Left renal pelvis (tissue), 4 donors: ENCODE results near the gene HNF1B. TPM values are rescaled to one million over a fixed set of nuclear protein-coding genes. Genes with fewer than 3 reads are reported as not detected.

ENCODE experiments used
- DNase-seq, 4 donors: peaks; one replicate each; pipeline ENCODE4 v3.0.0-alpha.2; 2013; ENCODE audit warnings: low read depth in 4 of 4, low spot score in 3 of 4
- polyA plus RNA-seq, 4 donors: library from polyadenylated mRNA; unstranded; fragments of 120-200 nt; gene quantifications; one replicate each; pipeline ENCODE4 v1.2.1, GENCODE V29; 2013; ENCODE audit not compliant: insufficient read length in 4 of 4

Gene HNF1B
- polyA plus RNA-seq, 4 donors, result 1.5 to 122 (median 114) TPM

DNA sequence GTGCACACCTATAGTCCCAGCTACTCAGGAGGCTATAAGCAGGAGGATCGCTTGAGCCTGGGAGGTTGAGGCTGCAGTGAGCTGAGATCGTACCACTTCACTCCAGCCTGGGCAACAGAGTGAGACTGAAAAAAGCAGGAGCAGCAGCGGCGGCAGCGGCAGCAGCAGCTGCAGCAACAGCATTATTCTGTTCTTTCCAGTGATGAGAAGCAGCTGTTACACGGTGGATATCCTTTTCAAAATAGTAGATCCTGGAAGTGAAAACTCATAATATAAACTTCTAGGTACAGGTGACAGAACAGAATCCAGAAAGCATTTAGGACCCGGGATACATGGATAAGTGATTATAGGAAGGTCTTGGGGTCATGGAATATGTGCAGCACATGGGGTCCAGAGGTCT, 17.8 kb upstream of the HNF1B start:
- no peak for DNase-seq

DNA sequence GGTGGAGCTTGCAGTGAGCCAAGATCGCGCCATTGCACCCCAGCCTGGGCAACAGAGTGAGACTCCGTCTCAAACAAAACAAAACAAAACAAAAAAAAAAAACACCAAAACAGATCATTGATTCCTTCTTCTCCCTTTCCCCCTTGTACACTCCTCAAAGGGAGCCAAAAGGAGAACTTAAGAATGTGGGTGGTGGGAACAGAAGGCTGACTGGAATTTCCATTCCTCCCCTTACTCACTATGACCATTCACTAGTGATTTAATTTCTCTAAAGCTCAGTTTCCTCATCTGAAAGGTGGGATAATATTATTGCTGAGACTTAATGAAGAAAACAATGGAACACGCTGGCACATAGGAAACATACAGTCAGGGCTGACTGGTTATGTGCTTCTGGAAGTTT, 17.1 kb upstream of the HNF1B start:
- DNase-seq, result no peak

DNA sequence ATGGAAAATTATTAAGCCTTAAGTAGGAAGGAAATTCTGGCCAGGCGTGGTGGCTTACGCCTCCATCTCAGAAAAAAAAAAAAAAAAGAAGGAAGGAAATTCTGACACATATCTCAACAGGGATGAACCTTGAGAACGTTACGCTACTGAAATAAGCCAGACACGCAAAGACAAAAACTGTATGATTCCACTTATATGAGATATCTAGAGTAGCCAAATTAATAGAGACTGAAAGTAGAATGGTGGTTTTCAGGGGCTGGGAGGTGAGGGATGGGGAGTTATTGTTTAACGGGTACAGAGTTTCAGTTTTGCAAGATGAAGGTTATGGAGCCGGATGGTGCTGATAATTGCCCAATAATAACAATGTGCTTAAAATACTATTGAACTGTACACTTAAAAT, 16.2 kb upstream of the HNF1B start:
- DNase-seq, result no peak

- DNase-seq, result no peak
These were observed 14.3 kb upstream of the HNF1B start for GRCh38 chr17:37759014-37759637.

DNA sequence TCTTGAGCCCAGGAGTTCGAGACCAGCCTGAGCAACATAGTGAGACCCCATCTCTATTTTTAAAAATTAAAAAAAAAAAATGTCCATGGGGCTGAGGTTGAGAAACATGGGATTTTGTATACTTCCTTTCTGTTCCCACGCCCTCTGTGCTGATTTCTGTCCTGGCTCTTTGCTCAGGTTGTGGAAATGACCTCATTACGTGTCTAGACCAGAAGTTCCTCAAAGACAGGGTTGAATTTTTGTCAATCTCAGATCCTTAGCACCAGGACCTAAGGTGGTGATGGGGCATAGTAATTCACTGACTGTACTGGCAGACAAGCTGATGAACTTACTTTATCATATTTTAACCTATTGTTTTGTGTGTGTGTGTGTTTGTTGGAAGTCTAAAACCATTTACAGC, 11.2 kb upstream of the HNF1B start:
- DNase-seq, result no peak

GRCh38 chr17:37755455-37755854, 10.6 kb upstream of the HNF1B start:
- DNase-seq, result no peak

DNA sequence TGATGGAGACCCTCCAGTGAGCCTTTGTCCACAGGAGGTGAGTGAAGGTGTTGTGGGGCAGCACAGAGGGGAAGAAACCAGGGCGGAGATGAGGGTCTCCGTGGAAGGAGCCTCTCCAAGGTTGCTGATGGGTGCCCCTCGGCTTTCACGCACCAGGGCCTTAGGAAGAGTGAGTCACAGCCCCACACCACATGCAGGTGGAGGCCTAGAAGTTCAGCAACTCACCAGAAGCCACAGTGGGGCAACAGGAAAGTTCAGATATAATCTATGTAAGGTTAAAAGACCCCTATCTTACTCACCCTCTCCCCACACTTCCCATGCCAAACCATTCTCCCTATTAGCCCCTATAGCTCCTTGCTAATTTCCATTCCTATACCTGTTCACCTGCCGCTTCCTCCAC, 9.5 kb upstream of the HNF1B start:
- DNase-seq, result no peak

GRCh38 chr17:37752482-37752881, 7.6 kb upstream of the HNF1B start:
- DNase-seq, result no peak

- no peak for DNase-seq
These were observed 6.1 kb upstream of the HNF1B start for GRCh38 chr17:37750768-37751475.

GRCh38 chr17:37750292-37750691, 5.4 kb upstream of the HNF1B start:
- no peak for DNase-seq

DNA sequence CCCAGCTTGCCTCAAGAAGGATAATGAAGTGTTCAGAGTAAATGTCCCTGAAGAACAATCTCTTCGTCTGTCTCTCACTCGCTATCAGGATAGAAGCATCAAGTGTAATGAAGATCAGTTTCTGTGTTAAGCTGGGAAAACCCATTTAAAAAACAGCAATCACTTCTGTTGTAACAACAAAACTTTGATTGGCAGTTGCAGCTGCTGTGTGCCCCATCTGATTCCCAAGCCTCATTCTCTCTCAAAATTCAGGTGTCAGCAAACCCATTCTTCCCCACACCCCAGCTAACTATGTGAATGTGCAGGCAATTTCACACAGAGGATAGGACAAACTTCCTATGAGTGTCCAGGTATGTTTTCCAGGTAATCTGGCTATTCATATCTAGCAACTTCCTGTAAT, 2.4 kb upstream of the HNF1B start:
- no peak for DNase-seq

DNA sequence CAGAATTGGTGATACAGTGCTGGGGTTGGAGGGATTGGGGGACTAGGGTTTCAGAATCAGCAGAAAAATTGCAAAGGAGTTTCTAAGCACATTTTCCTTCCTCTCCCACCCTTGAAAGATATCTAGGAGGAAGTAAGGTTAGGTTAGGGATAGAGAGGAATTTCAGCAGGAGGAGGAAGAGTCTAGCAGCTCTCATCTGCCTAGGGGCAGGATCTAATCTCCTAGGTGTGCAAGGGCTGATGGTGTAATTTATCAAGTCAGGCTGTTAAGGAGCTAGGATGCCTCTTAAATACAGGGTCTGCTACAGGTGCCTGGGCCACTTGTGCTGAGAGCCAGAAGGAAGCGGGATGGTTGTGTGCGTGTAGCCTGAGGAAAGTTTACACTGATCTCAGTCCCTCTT, 1.8 kb upstream of the HNF1B start:
- no peak for DNase-seq

DNA sequence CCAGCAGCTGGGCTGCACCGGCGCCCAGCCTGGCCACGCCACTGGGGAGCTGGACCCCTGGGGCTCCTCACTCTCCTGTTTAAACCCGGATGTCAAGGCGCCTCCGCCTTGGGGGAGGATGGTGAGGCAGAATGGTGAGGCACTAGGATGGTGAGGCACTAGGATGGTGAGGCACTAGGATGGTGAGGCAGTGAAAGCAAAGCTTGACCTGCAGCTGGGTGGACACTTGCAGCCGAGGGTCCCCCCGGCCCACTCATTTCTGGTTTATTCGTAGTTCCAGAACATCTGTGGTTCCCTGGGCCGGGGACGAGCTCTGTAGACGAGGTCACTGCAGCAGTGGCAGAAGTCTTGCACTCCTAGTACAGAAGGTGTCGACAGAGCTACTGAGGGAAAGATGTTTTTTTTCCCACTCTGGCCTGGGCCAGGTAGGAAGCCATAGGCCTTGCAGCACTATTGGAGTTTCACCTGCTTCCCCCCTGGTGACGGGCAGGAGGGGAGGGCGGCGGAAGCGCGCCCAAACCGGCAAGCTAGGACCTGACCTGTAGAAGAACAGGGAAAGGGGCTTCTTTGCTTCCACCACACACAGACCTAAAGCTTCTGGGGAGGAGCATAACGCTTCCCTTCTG, 1.1 kb upstream of the HNF1B start:
- DNase-seq, result no peak

DNA sequence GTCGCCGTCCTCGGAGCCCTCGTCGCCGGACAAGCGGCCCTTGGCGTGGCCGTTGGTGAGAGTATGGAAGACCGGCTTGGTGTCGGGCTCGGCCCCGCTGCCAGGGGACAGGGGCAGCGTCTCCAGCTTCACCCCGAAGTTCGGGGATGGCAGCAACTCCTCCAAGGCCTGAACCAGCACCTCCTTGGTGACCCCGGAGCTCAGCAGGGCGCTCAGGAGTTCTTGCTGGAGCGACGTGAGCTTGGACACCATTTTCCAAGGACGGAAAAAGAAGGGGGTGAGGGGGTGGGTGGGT, 279 bp downstream of the HNF1B start:
- DNase-seq, result no peak

- DNase-seq, result no peak
These were observed 805 bp downstream of the HNF1B start for GRCh38 chr17:37743875-37744632.

GRCh38 chr17:37743612-37743874, 1.3 kb downstream of the HNF1B start:
- no peak for DNase-seq

GRCh38 chr17:37742762-37743611, 1.9 kb downstream of the HNF1B start:
- no peak for DNase-seq

DNA sequence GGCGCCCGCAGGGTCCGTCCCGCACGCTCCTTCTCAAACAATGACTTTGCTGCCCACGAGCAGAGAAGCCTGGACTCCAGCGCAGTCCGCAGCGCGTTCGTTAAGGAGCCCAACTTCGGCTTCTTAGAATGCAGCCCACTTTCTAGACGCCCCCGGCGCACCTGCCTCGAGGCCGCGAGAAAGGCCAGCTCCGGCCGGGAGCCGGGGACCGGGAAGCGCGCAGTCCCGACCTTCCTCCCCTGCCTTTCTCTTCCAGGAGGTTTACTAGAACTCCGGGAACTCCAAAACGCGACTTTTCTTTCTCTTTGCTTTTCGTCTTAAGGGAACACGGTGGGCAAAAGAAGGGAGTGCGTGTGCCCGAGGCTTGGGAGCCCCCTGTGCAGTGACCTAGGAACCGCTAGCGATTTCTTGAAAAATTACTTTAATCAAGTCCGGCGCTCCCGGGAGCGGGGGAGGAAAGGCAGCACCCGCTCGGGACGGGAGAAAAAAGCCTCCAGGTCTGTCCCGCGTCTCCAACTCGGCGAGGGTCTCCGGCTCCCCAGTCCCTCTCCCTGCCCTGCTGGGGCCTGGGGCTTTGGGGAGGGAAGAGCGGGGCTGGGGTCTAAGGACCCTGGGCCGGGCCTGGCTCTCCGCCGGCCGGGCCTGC, 2.6 kb downstream of the HNF1B start:
- DNase-seq, result no peak

- DNase-seq, result no peak
These were observed 3.3 kb downstream of the HNF1B start for GRCh38 chr17:37741341-37742115.

GRCh38 chr17:37740915-37741314, 3.9 kb downstream of the HNF1B start:
- DNase-seq, result no peak
